Tongue (tissue), 2 donors: ENCODE data around the gene APOBEC3H. TPM values are rescaled to one million over a fixed set of nuclear protein-coding genes. Genes with fewer than 3 reads are reported as not detected.
A peak's percentile ranks its signal among the peaks of the same experiment; 100 is the strongest.

ENCODE experiments used
- DNase-seq: peaks from one replicate; pipeline ENCODE4 v3.0.0-alpha.2; 2015
- total RNA-seq: library from RNA; depleted of rRNA; stranded (reverse); fragments of >200 nt; gene quantifications from one replicate; pipeline ENCODE4 v1.2.3, GENCODE V29; 2014

APOBEC3H gene
- total RNA-seq, 1 donor from 2014 or later, result not detected

GRCh38 chr22:39110631-39111561 is 13.9 kb downstream of the APOBEC3H start:
- DNase-seq, result no peak

GRCh38 chr22:39114112-39114511 is 17.1 kb downstream of the APOBEC3H start:
- no peak for DNase-seq

- DNase-seq, result no peak
These were observed 18.5 kb downstream of the APOBEC3H start for GRCh38 chr22:39115570-39115969.

GRCh38 chr22:39115977-39116621 is 19.1 kb downstream of the APOBEC3H start:
- DNase-seq, result no peak

- DNase-seq, result peak; percentile 47
These were observed 20.6 kb downstream of the APOBEC3H start for GRCh38 chr22:39117585-39118191.

- DNase-seq, result no peak
These were observed 23.9 kb downstream of the APOBEC3H start for GRCh38 chr22:39120983-39121382.

- DNase-seq, result no peak
These were observed 25.9 kb downstream of the APOBEC3H start for GRCh38 chr22:39122772-39123470.

- DNase-seq, result no peak
These were observed 26.9 kb downstream of the APOBEC3H start for GRCh38 chr22:39123751-39124581.

GRCh38 chr22:39125622-39126021 is 28.6 kb downstream of the APOBEC3H start:
- no peak for DNase-seq

- DNase-seq, result no peak
These were observed 31.5 kb downstream of the APOBEC3H start for GRCh38 chr22:39128508-39128907.

DNA sequence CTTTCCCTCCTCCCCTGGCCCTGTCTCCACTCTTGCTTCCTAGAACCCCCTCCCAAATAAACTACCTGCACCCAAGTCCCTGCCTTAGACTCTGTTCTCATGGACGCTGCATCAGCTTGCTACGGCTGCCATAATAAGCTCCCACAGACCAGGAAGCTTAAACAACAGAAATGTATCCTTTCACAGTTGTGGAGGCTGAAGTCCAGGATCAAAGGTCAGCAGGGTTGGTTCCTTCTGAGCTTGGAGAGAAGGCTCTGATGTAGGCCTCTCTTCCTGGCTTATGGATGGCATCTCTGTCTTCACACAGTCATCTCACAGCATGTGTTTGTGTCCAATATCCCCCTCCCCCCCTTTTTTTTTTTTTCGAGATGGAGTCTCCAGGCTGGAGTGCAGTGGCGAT is 32.0 kb downstream of the APOBEC3H start:
- DNase-seq, result no peak

- DNase-seq, result no peak
These were observed 32.7 kb downstream of the APOBEC3H start for GRCh38 chr22:39129746-39130145.

DNA sequence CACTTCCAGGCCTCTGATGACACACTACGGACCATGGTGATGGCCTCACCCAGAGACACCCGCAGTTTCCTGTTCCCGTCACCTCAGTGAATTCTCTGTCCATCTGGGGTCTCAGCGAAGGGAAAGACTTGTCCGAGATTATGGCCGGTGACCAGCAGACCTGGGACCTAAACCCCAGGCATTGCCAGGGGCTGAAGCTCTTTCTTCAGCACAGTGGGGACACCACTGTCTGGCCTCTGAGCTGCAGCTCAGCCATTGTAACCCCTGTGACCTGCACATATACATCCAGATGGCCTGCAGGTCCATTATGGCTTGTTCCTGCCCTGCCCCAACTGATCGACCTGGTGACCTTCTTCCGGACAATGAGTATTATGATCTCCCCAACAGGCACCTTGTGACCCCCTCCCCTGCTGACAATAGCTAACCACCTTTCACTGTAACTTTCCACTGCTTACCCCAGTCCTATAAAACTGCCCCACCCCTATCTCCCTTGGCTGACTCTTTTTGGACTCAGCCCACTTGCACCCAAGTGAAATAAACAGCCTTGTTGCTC is 33.2 kb downstream of the APOBEC3H start:
- DNase-seq, result no peak

DNA sequence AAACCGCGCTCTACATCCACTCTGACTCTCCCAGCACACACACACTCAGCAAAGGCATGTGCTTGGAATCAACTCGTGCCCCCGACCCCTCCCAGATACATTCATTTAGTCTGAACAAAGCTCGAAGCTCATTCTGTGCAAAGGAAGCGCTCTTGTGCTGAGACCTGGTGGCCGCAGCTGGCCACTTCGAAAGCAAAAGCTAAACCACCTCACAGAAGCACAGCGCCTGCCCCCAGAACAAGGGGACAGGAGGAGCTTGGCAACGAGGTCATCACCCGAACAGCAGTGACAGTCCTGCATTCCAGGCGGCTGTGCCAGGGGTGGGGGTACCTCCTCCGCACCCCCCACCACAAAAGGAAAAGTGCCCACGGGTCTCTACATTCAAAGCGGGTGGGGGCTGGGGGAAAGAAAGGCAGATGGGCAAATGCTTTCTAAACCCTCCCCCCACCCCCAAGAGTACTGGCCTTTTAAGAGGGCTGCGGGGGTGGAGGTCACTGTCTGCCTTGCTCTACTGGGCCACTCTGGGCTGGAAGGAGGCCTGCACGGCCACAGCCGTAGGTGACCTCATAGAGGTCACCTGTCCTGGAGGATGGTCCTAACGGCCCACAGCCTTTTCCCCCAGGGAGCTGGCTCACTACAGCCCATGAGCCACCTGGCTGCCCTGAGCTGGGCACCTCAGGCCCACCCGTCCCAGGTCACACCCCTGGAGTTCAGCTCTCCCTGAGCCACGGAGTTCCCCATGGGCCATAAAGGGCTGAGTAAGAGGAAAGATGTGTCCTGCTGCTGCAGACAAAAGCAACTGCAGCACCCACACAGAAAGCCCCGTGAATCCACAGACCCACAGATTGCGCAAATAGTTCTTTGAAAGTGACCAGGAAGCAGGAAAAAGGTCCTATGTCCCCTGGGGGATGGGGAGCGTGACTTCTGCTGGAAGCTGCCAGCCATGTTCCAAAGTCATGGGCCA is 34.1 kb downstream of the APOBEC3H start:
- peak; percentile 41 for DNase-seq

DNA sequence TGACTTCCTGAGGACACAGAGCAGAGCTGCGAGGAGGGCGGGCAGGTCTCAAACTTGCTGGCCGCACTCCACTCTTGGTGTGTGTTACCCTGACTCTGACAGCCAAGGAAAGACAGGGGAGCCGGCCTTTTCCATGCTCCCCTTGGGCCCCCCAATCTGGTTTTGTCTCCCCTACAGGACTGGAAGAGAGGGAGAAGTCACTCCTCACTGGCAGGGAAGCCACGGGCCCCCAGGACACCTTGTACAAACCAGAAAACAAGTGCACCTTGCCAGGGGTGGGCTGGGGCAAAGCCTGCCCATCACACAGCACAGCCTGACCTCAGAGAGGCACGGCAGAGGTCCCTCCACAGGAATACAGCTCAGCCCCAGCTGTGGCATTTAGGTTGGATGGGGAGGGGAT is 35.2 kb downstream of the APOBEC3H start:
- DNase-seq, result no peak

- DNase-seq, result no peak
These were observed 36.0 kb downstream of the APOBEC3H start for GRCh38 chr22:39132871-39133524.

GRCh38 chr22:39133871-39134270 is 36.8 kb downstream of the APOBEC3H start:
- no peak for DNase-seq

- no peak for DNase-seq
These were observed 37.5 kb downstream of the APOBEC3H start for GRCh38 chr22:39134366-39135091.
